AG09309 (cell line): ENCODE data around the gene SARS1.

ENCODE experiments used
- DNase-seq: peaks from one replicate; pipeline ENCODE4 v3.0.0-alpha.2; 2010; ENCODE audit warnings: low read depth
- H3K4me3 ChIP-seq: 2 replicates; pipeline ENCODE4 v1.5.1; 2011; ENCODE audit warnings: mild to moderate bottlenecking, low read depth, low read length, moderate library complexity; ENCODE audit not compliant: control insufficient read depth
- TF ChIP-seq, protein P1 (sequence below): IDR thresholded peaks from 2 replicates; pipeline ENCODE4 v1.5.1; 2011; ENCODE audit warnings: mild to moderate bottlenecking, low read depth, low read length, inconsistent platforms; ENCODE audit not compliant: insufficient read depth, control insufficient read depth; ENCODE audit errors: missing control alignments

SARS1 gene

DNA sequence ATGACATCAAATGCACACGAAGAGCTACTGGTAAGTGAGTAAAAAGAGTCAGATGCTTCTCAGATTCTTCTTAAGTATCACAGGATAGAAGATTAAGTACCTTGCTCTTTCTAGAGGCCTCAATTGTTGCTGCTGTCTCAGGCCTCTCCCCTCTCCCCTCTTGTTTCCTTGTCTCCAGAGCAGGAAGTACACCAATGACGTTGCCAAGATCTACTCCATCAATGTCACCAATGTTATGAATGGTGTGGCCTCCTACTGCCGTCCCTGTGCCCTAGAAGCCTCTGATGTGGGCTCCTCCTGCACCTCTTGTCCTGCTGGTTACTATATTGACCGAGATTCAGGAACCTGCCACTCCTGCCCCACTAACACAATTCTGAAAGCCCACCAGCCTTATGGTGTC lies 21.3 kb upstream of the SARS1 start:
- no peak overlapping the region for H3K4me3 ChIP-seq

DNA sequence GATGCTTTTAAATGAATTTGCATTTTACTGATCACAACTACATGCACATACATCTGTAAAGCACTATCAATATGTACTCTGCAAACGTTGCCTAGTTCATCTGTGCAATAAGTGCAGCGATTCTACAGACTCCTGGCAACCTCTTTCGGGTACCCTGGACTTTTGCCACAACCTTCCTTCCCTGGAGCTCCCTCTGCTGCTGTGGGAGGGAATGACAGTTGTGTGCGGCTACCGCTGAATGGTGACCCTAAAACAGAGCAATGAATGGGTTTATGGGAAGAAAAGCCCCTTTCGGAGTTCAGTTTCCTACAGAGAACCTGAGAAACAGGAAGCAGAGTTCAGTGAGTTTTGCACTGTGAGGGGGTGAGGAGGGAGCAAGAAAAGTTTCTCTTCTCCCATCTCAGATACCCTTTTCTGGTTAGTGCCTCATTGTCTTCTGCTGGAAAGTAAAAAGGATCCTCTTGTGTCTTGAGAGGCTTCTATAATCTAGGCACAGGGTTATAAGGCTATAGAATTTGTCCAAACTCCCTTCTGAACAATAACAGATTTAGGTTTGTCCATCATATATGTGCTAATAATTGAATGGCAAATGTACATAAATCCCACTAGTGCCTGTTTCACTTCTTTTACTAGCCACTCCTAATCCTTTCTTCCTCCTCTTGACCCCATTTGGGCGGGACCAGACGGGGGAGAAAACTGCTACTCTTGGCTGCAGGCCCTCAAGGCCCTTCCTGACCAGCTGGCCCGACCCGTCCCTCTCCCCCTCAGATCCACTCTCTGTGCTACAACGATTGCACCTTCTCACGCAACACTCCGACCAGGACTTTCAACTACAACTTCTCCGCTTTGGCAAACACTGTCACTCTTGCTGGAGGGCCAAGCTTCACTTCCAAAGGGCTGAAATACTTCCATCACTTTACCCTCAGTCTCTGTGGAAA lies 19.8 kb upstream of the SARS1 start:
- H3K4me3 ChIP-seq: no peak overlapping the region
- no peak for DNase-seq
- TF ChIP-seq, protein P1, sequence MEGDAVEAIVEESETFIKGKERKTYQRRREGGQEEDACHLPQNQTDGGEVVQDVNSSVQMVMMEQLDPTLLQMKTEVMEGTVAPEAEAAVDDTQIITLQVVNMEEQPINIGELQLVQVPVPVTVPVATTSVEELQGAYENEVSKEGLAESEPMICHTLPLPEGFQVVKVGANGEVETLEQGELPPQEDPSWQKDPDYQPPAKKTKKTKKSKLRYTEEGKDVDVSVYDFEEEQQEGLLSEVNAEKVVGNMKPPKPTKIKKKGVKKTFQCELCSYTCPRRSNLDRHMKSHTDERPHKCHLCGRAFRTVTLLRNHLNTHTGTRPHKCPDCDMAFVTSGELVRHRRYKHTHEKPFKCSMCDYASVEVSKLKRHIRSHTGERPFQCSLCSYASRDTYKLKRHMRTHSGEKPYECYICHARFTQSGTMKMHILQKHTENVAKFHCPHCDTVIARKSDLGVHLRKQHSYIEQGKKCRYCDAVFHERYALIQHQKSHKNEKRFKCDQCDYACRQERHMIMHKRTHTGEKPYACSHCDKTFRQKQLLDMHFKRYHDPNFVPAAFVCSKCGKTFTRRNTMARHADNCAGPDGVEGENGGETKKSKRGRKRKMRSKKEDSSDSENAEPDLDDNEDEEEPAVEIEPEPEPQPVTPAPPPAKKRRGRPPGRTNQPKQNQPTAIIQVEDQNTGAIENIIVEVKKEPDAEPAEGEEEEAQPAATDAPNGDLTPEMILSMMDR: peak; percentile 71

More for the DNA sequence above, 21.3 kb upstream of the SARS1 start:
- no peak for DNase-seq
- TF ChIP-seq, protein P1: no peak

DNA sequence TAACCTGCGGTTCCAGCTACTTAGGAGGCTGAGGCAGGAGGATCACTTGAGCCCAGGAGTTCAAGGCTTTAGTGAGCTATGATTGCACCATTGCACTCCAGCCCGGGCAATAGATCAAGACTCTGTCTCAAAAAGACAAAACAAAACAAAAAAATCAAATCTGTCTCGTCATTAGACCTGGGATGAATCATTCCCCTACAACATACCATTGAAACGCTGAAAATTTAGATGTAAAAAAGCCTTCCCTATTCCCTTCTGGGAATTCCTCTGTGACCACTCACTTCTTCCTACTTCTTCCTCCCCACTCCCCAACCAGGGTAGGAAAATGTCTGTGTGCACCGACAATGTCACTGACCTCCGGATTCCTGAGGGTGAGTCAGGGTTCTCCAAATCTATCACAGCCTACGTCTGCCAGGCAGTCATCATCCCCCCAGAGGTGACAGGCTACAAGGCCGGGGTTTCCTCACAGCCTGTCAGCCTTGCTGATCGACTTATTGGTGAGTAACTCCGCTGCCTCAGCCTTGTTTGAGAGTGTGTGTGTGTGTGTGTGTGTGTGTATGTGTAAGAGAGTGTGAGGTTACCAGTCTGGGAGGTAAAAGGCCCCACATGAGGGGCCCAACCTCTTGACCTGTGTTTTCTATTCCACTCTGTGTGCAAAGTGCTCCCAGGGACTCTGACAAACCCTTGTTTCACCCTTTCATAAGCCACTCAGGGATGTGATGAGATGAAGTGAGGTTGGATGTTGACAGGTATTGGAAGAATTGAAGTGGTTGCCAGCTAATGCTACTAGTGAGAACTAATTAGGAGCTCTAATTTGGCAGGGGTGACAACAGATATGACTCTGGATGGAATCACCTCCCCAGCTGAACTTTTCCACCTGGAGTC lies 16.3 kb upstream of the SARS1 start:
- H3K4me3 ChIP-seq: no peak overlapping the region
- TF ChIP-seq, protein P1: no peak
- DNase-seq: peak; percentile 97

DNA sequence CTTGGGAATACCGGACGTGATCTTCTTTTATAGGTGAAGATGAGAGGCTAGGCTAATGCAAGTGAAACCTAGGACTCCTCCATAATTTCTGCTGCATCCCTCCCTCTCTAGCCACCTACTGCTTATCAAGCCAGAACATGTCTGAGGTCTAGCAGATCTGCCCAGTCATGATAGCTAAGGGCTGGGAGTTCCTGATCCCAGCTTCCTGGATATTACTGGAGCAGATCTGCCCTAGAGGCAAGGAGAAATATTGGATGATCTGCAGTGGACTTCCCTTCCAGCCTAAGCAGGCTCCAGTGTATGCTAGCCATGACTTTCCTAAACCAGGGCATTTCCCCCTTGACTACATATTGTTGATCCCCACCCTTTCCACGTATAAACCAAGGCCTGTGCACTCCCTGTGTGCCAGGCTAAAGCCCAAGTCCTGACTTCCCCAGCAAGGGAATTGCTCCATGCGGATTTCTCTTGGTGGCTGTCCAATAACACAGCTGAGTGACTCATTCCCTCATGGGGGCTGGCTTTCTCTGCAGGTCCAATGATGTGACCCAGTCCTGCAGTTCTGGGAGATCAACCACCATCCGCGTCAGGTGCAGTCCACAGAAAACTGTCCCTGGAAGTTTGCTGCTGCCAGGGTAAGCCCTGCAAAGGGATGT lies 15.5 kb upstream of the SARS1 start:
- H3K4me3 ChIP-seq: no peak overlapping the region
- peak; percentile 71 for DNase-seq
- TF ChIP-seq, protein P1: no peak

DNA sequence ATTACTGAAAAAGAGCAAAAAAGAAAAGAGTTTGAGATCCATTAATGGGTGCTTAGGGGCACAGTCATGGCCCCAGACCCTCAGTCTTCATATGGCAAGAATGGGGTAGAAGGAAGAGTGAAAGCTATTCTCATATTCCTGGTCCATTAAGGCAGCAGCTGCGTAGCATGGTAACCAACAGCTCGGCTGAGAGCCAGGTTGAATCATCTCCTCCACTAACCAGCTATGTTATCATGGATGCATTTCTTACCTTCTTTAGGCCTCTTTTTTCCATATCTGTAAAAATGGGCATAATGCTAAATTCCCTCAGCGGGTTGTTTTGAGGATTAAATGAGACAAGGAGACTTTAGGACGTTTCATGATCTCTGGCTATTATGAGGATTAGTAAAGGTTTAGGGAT lies 15.0 kb upstream of the SARS1 start:
- TF ChIP-seq, protein P1: no peak
- H3K4me3 ChIP-seq: no peak overlapping the region
- DNase-seq: no peak

DNA sequence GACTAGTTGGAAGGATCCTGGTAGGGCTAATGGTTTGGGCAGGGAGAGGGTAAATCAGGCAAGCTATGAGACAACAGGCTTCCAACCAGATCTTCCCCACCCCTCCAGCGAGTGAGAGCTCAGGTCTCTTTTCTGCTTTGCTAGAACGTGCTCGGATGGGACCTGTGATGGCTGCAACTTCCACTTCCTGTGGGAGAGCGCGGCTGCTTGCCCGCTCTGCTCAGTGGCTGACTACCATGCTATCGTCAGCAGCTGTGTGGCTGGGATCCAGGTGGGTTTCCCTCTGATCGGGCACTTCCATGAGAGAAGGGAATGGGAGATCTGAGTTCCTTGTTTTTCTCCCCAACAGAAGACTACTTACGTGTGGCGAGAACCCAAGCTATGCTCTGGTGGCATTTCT lies 14.0 kb upstream of the SARS1 start:
- no peak for DNase-seq
- TF ChIP-seq, protein P1: no peak
- H3K4me3 ChIP-seq: no peak overlapping the region
